SU-DHL-6 (cell line): ENCODE measurements around the gene C20orf144.

Experiments
- EZH2phosphoT487 ChIP-seq: fragments of 200-600 bp; sonication (generic), shearing (Covaris generic); conservative IDR thresholded peaks from 2 replicates; pipeline ENCODE4 v1.6.1; 2018; ENCODE audit warnings: mild to moderate bottlenecking, antibody characterized with exemption, low read length, moderate library complexity, mixed read lengths
- TF ChIP-seq, protein P1 (sequence below): fragments of 200-600 bp; sonication (generic); IDR thresholded peaks from one replicate; pipeline ENCODE4 v1.5.1; 2017; ENCODE audit warnings: antibody characterized with exemption, mild to moderate bottlenecking, low read length, moderate library complexity; ENCODE audit not compliant: insufficient read depth, poor library complexity, severe bottlenecking

DNA sequence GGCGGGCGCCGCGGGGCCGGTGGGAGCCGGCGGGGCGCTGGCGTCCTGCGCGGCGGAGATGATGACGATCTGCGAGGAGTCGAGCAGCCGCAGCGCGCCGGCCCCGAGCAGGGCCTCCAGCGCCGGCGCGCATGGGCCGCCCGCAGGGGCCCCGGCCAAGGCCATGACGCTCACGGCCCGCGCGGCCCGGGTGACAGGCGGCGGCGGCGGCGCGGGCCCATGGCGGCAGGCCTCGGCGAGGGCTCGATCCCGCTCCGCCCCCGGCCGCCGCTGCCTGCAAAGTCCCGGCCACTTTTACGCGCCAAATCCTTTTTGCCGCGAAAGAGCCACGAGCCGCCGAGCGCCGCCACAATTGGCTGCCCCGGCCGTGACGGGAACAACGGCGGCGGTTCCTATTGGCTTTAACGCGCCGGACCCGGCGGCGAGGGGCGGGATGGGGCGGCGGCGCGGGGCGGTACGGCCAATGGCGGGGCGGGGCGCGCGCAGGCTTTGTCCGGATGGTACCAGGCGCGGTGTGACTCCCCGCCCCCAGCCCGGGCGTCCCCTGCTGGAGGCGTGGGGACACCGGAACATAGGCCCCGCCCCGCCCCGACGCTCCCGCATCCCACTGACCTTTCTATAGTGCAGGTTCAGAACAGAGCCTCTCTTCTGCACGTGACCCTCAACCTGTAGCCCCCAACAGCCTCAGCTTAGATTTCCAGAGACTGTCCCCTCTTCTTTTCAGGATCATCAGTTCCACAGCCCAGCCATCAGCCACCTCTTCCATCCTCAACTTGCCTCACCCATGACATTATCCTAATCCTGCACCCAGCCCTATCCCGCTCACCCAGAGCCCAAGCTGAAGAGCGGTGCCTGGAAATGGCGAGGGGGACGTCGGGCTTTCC, 24.2 kb downstream of the C20orf144 start, which contains the start of gene E2F1:
- TF ChIP-seq, protein P1, sequence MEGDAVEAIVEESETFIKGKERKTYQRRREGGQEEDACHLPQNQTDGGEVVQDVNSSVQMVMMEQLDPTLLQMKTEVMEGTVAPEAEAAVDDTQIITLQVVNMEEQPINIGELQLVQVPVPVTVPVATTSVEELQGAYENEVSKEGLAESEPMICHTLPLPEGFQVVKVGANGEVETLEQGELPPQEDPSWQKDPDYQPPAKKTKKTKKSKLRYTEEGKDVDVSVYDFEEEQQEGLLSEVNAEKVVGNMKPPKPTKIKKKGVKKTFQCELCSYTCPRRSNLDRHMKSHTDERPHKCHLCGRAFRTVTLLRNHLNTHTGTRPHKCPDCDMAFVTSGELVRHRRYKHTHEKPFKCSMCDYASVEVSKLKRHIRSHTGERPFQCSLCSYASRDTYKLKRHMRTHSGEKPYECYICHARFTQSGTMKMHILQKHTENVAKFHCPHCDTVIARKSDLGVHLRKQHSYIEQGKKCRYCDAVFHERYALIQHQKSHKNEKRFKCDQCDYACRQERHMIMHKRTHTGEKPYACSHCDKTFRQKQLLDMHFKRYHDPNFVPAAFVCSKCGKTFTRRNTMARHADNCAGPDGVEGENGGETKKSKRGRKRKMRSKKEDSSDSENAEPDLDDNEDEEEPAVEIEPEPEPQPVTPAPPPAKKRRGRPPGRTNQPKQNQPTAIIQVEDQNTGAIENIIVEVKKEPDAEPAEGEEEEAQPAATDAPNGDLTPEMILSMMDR: no peak
- TF ChIP-seq EZH2phosphoT487: no peak
